ENCODE data around the gene GALNT2. TPM values are rescaled to one million over a fixed set of nuclear protein-coding genes. Genes with fewer than 3 reads are reported as not detected.

GALNT2 gene
- total and polyA plus RNA-seq, 2 of the 13 experiments (the other 11 are each of a cell fraction or from before 2014, with no cell fraction given), result 39.3 to 39.6 TPM

- TF ChIP-seq HIC2 (CRISPR knock-in tag; IDR thresholded peaks at IDR 0.05; ENCODE audit: low read depth), result no peak
- TF ChIP-seq ZBTB7B (CRISPR knock-in tag; IDR thresholded peaks at IDR 0.05), result no peak
- TF ChIP-seq GRHL1 (CRISPR knock-in tag; conservative IDR thresholded peaks at IDR 0.05), result no peak
- TF ChIP-seq ATF5 (CRISPR knock-in tag; IDR thresholded peaks at IDR 0.05; ENCODE audit: low read depth), result no peak
- TF ChIP-seq NFKBIZ (CRISPR knock-in tag; IDR thresholded peaks at IDR 0.05), result no peak
- TF ChIP-seq EEA1 (CRISPR knock-in tag; IDR thresholded peaks at IDR 0.05; ENCODE audit: borderline replicate concordance), result no peak
- no peak for TF ChIP-seq ZNF691 (CRISPR knock-in tag; IDR thresholded peaks at IDR 0.05; ENCODE audit: borderline replicate concordance, low read depth)
- TF ChIP-seq POLR2A (IDR thresholded peaks at IDR 0.05; ENCODE audit: insufficient read depth in 1 of 2, low read depth in 2 of 2, low read length in 2 of 2), result no peak
- no peak for TF ChIP-seq ZNF33B (CRISPR knock-in tag; IDR thresholded peaks at IDR 0.05)
- no peak for TF ChIP-seq ZBTB2 (CRISPR knock-in tag; IDR thresholded peaks at IDR 0.05; ENCODE audit: low read depth)
- TF ChIP-seq MLLT10 (CRISPR knock-in tag; IDR thresholded peaks at IDR 0.05), result no peak
- TF ChIP-seq SUZ12 (IDR thresholded peaks at IDR 0.05; ENCODE audit: low read depth, low read length), result no peak
- no peak for TF ChIP-seq PATZ1 (CRISPR knock-in tag; IDR thresholded peaks at IDR 0.05)
Observed at GRCh38 chr1:230210326-230210980, 143.4 kb downstream of the GALNT2 start (continued).

All from HepG2 (cell line).